Thoracic aorta (tissue), 2 donors: ENCODE measurements around the gene PNPLA6. TPM values are rescaled to one million over a fixed set of nuclear protein-coding genes. Genes with fewer than 3 reads are reported as not detected.

Experiments
- ATAC-seq: fragments of 150-250 bp; one replicate; pipeline ENCODE4 v1.8.0; 2017; ENCODE audit warnings: low read depth; ENCODE audit not compliant: insufficient number of reproducible peaks, low FRiP score
- DNase-seq: peaks from one replicate; pipeline ENCODE4 v3.0.0-alpha.2; 2020; ENCODE audit warnings: low spot score
- H3K27ac ChIP-seq, 2 donors: fragments of 200-600 bp; sonication (generic); 1 replicate in 1 of 2; 2 replicates in 1 of 2; pipeline ENCODE4 v1.5.1; 2016; ENCODE audit warnings: mild to moderate bottlenecking in 2 of 2, moderate library complexity in 2 of 2
- H3K27me3 ChIP-seq: fragments of 200-600 bp; sonication (generic); replicated peaks from 2 replicates; pipeline ENCODE4 v1.6.0; 2016; ENCODE audit warnings: mild to moderate bottlenecking; ENCODE audit not compliant: insufficient read depth
- H3K36me3 ChIP-seq: fragments of 200-600 bp; sonication (generic); one replicate; pipeline ENCODE4 v1.5.1; 2016
- H3K4me1 ChIP-seq, 2 donors: fragments of 200-600 bp; sonication (generic); 1 replicate in 1 of 2; 2 replicates in 1 of 2; pipeline versions ENCODE4 v1.5.1 to v1.6.0; 2016; ENCODE audit warnings: low read depth in 2 of 2, mild to moderate bottlenecking in 1 of 2; ENCODE audit not compliant: control insufficient read depth in 1 of 2
- H3K4me3 ChIP-seq: fragments of 200-600 bp; sonication (generic); 2 replicates; pipeline ENCODE4 v1.5.1; 2016; ENCODE audit warnings: mild to moderate bottlenecking
- H3K9me3 ChIP-seq: fragments of 200-600 bp; sonication (generic); 2 replicates; pipeline ENCODE4 v1.5.1; 2016
- total RNA-seq, 2 donors: library from RNA; depleted of rRNA; stranded (reverse); fragments of >200 nt; gene quantifications; one replicate each; pipeline versions ENCODE4 v1.1.0 to v1.2.3, GENCODE V29; 2016
- TF ChIP-seq, protein P1 (sequence below): fragments of 200-600 bp; sonication (generic); IDR thresholded peaks from one replicate; pipeline ENCODE4 v1.5.1; 2019; ENCODE audit warnings: antibody characterized with exemption

Gene PNPLA6
- total RNA-seq, 2 donors from 2014 or later = 128 to 143 TPM

GRCh38 chr19:7610491-7611240 lies 75.1 kb downstream of the PNPLA6 start:
- TF ChIP-seq, protein P1, sequence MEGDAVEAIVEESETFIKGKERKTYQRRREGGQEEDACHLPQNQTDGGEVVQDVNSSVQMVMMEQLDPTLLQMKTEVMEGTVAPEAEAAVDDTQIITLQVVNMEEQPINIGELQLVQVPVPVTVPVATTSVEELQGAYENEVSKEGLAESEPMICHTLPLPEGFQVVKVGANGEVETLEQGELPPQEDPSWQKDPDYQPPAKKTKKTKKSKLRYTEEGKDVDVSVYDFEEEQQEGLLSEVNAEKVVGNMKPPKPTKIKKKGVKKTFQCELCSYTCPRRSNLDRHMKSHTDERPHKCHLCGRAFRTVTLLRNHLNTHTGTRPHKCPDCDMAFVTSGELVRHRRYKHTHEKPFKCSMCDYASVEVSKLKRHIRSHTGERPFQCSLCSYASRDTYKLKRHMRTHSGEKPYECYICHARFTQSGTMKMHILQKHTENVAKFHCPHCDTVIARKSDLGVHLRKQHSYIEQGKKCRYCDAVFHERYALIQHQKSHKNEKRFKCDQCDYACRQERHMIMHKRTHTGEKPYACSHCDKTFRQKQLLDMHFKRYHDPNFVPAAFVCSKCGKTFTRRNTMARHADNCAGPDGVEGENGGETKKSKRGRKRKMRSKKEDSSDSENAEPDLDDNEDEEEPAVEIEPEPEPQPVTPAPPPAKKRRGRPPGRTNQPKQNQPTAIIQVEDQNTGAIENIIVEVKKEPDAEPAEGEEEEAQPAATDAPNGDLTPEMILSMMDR = no peak
- Histone ChIP-seq H3K27ac (no peak overlapping the region), H3K9me3 (no peaks in the 10 kb centered on the region), H3K4me3 (no peak overlapping the region), H3K36me3 (no peaks in the 10 kb centered on the region), H3K4me1 (no peaks in the 10 kb centered on the region), H3K27me3 (no peaks in the 10 kb centered on the region)
- DNase-seq = no peak
- ATAC-seq = no peak

Other genes starting within 250 kb of the PNPLA6 start
- 100 to 1,000 TPM; 102 to 116 TPM for gene INSR, start 241.3 kb upstream of the PNPLA6 start, total RNA-seq
- 10 to 100 TPM; 21.8 to 22.7 TPM for gene ARHGEF18, start 186.8 kb upstream of the PNPLA6 start, total RNA-seq
- under 1 TPM in 1 of 2 donors, not detected in 1; 0.63 TPM for gene PEX11G, start 46.7 kb upstream of the PNPLA6 start, total RNA-seq
- gene ZNF358, start 19.6 kb upstream of the PNPLA6 start, total RNA-seq = 10 to 100 TPM; 44.5 to 88.9 TPM
- gene MCOLN1, start 13.1 kb upstream of the PNPLA6 start, total RNA-seq = 10 to 100 TPM; 19.6 to 34.8 TPM
- gene CAMSAP3, start 60.1 kb downstream of the PNPLA6 start, total RNA-seq = under 1 TPM in 1 of 2 donors, not detected in 1; 0.85 TPM
- 10 to 100 TPM; 34.1 to 40.6 TPM for gene XAB2, start 93.8 kb downstream of the PNPLA6 start, total RNA-seq
- gene PET100, start 94.1 kb downstream of the PNPLA6 start, total RNA-seq = 10 to 100 TPM in 1 of 2 donors, 1 to 10 TPM in 1; 4.5 to 11.9 TPM
- gene PCP2, start 98.0 kb downstream of the PNPLA6 start, total RNA-seq = not detected
- gene STXBP2, start 101.4 kb downstream of the PNPLA6 start, total RNA-seq = 10 to 100 TPM; 20.2 to 23.4 TPM
- gene RETN, start 133.3 kb downstream of the PNPLA6 start, total RNA-seq = not detected
- gene MCEMP1, start 141.4 kb downstream of the PNPLA6 start, total RNA-seq = under 1 TPM in 1 of 2 donors, not detected in 1; 0.92 TPM
- 10 to 100 TPM; 69.8 to 70.0 TPM for gene TRAPPC5, start 145.1 kb downstream of the PNPLA6 start, total RNA-seq
- 1 to 10 TPM; 1.4 to 1.5 TPM for gene FCER2, start 166.4 kb downstream of the PNPLA6 start, total RNA-seq
- 1 to 10 TPM in 1 of 2 donors, under 1 TPM in 1; 0.49 to 6.2 TPM for gene CLEC4G, start 196.4 kb downstream of the PNPLA6 start, total RNA-seq
- 10 to 100 TPM in 1 of 2 donors, 1 to 10 TPM in 1; 6.8 to 14.2 TPM for gene CD209, start 211.8 kb downstream of the PNPLA6 start, total RNA-seq
- gene CLEC4M, start 227.5 kb downstream of the PNPLA6 start, total RNA-seq = not detected